GM19240 (cell line): ENCODE measurements around the gene MAP2K6.

Experiments
- DNase-seq: peaks from one replicate; pipeline ENCODE4 v3.0.0; 2011; ENCODE audit warnings: low spot score; ENCODE audit not compliant: insufficient read length

The MAP2K6 gene

GRCh38 chr17:69425978-69426377 lies 11.5 kb downstream of the MAP2K6 start:
- DNase-seq: no peak

- no peak for DNase-seq
These were observed 13.1 kb downstream of the MAP2K6 start for GRCh38 chr17:69427486-69428197.

GRCh38 chr17:69428252-69428980 lies 13.9 kb downstream of the MAP2K6 start:
- DNase-seq: no peak

- DNase-seq: no peak
These were observed 16.0 kb downstream of the MAP2K6 start for GRCh38 chr17:69430488-69430887.

- no peak for DNase-seq
These were observed 17.3 kb downstream of the MAP2K6 start for GRCh38 chr17:69431835-69432234.

GRCh38 chr17:69433093-69433492 lies 18.6 kb downstream of the MAP2K6 start:
- DNase-seq: no peak

- DNase-seq: no peak
These were observed 19.7 kb downstream of the MAP2K6 start for GRCh38 chr17:69434164-69434579.

GRCh38 chr17:69435971-69436696 lies 21.6 kb downstream of the MAP2K6 start:
- no peak for DNase-seq

GRCh38 chr17:69437475-69437874 lies 23.0 kb downstream of the MAP2K6 start:
- DNase-seq: no peak

- DNase-seq: no peak
These were observed 24.3 kb downstream of the MAP2K6 start for GRCh38 chr17:69438776-69439175.

GRCh38 chr17:69441179-69441578 lies 26.7 kb downstream of the MAP2K6 start:
- no peak for DNase-seq

GRCh38 chr17:69443138-69443537 lies 28.6 kb downstream of the MAP2K6 start:
- no peak for DNase-seq

GRCh38 chr17:69444023-69444422 lies 29.5 kb downstream of the MAP2K6 start:
- DNase-seq: no peak

- DNase-seq: no peak
These were observed 30.6 kb downstream of the MAP2K6 start for GRCh38 chr17:69445132-69445531.

GRCh38 chr17:69447726-69448125 lies 33.2 kb downstream of the MAP2K6 start:
- DNase-seq: no peak

- DNase-seq: no peak
These were observed 34.1 kb downstream of the MAP2K6 start for GRCh38 chr17:69448431-69449102.

- DNase-seq: no peak
These were observed 35.6 kb downstream of the MAP2K6 start for GRCh38 chr17:69450131-69450530.

GRCh38 chr17:69450918-69451317 lies 36.4 kb downstream of the MAP2K6 start:
- no peak for DNase-seq

- DNase-seq: no peak
These were observed 37.2 kb downstream of the MAP2K6 start for GRCh38 chr17:69451416-69452394.

GRCh38 chr17:69452664-69453260 lies 38.3 kb downstream of the MAP2K6 start:
- DNase-seq: no peak
